Adipose tissue (tissue), 3 donors: Measurements from ENCODE around the gene PFDN1. TPM values are rescaled to one million over a fixed set of nuclear protein-coding genes. Genes with fewer than 3 reads are reported as not detected.
"Not testable (repeated sequence)": the region's sequence is repeated elsewhere in the genome, so short reads cannot be mapped to it uniquely, and the experiment has no call there.

Experiments
- H3K27ac ChIP-seq: one replicate; pipeline ENCODE4 v1.5.1; 2013; ENCODE audit warnings: low read depth, low read length
- WGBS, 3 donors: extraction: QIAGEN DNeasy Blood & Tissue Kit; methylation state at CpG; one replicate each; pipeline ENCODE4 v1.1.7; 2013; 5-methylcytosine and 5-hydroxymethylcytosine counted together
- polyA plus RNA-seq, 3 donors: library from polyadenylated mRNA; stranded (reverse); fragments of 200-250 nt; gene quantifications; one replicate each; pipeline ENCODE4 v1.2.3, GENCODE V29; 2013
- donor health status: healthy with polysubstance abuse.
- donor health status: Bipolar disorder and iron deficiency.
- donor health status: healthy.

The PFDN1 gene, protein sequence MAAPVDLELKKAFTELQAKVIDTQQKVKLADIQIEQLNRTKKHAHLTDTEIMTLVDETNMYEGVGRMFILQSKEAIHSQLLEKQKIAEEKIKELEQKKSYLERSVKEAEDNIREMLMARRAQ
- 10 to 100 TPM; 30.2 to 94.8 (median 85.1) TPM for polyA plus RNA-seq

DNA sequence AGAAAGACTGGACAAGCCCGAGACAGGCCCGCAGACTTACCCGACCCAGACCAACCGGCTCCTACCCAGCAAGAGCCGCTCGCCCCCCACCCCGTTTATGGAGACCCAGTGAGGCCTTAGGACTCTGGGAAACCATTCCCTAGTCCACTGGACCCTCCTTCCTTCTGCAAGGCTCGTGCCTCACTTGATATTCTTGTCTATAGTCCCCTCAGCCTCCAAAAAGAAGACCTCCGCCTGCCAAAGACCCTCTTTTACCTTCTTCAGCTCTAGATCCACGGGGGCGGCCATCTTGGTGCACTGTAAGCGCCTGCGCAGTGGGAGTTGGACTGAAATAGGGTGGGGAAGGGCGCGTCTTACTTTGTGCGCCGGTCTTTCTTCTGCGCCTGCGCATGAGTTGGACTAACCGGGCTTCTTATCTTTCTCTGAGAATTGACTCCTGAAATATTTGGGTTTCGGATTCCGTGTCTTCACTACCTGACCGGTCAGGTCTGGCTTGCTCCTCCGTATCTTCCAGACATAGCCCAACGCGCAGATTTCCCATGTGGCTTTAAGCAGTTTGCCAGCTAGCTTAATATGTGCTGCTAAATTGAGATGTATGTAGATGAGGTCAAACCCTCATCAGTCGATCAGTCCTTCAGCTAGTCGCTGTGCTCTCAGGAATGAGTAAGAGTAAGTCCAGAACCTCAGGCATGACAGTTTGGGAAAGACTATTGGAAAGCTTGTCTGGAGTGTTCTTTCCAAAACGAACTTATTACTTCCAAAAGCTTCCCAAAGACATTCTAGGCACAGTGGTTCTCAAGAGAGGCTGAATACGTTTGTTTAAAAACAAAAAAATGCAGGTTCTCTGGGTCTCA, at the start of gene PFDN1:
PFDN1 (minus strand) TSS at position 316 of the 854 bp plus-strand sequence; CDS start at position 288, 28 bp downstream.
- 1% methylated on average over 30 of the region's 30 CpGs for WGBS, 3 donors
- no peak within 1 kb of the TSS for H3K27ac ChIP-seq

DNA sequence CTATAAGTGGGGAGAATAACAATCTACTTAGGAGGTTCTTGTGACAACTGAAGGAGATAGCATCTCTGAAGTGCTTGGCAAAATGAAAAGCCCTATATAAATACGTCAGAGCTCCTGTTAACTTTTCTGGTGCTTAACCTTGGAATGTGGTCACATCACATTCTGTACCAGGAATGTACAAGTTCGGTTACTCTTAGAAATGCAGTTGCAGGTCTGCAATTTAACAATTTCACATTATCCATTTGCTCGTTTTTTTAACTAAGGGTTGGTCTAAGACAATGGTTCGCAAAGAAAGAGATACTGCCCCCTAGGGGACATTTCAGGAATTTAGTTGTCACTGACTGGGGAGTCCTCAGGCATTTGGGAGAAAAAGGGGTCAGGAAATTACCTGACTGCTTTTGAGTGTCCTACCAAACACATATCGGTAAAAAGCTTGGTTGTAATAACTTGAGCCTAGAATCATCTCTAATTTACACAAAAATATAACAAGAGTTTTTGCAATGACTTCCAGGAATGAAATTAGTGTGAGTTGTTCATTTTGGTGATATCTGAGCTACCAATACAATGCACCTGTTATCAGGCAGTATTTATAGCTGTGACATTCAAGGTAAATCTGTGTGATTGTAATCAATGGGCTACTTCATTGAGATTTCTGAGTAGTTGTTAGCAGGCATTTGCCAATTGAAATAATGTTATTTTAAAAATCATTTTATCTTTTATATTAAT, 48.9 kb upstream of the PFDN1 start:
- WGBS, 3 donors, result 3 to 8% (median 5%) methylated on average over 5 of the region's 5 CpGs
- no peak overlapping the region for H3K27ac ChIP-seq

DNA sequence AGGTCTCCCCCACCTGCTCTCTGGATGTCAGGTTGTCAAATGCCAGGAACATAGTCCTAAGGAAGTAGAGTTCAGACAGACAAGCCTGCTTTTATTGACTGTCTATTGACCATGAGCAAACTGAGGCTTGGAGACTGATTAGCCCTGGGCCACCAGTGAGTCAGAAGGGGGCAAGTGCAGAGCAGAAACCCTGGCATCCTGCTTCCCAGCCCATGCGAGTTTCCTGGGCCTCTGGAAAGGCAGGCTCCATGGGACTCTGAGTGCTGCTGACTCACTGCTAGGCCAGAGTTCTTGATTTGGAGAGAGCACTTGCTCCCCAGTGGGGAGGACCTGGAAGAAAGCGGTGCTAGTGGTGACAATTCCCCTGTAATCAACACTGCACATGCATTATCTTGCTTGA, 46.3 kb upstream of the PFDN1 start:
- 84 to 94% (median 89%) methylated on average over 2 of the region's 2 CpGs for WGBS, 3 donors
- no peak overlapping the region for H3K27ac ChIP-seq

DNA sequence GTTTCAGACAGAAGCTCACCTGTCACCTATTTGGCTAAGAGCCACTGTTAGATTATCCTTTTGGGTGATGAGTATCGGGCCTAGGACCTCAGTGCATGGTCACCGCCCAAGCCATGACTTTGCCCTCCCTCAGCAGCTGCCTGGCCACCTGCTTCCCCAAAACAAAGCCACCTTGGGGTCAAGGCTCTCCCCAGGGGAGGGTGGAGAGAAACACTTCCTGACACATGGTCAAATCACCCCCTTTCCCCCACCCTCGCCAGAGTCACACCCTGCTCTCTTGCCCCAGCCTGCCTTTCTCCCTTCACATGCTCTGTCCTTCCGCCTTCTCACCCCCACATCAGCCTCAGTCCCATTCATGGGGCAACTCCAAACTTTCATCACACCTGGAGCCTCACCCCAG, 45.2 kb upstream of the PFDN1 start:
- no peak overlapping the region for H3K27ac ChIP-seq
- WGBS, 3 donors, result 68 to 77% (median 75%) methylated on average over 4 of the region's 4 CpGs

DNA sequence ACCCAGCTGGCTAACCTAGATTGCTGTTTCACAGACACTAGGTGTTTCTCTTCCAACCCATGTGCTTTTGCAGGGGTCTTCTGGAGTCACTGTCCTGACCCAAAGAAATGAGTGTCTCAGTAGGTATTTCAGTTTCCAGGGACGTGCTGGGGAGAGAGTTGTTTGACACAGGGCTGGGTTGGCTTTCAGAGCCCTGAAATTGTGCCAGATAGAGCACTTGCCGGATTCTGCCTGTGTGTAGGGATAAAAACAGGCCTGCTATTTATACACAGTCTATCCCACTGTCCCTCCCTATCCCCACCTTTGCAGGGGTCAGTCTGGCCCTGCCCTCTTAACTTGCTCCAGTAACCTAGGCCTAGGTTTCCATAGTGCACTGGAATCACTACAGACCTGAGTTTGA, 44.5 kb upstream of the PFDN1 start:
- no peak overlapping the region for H3K27ac ChIP-seq
- WGBS, 3 donors, result 15 to 49% (median 39%) methylated on average over 2 of the region's 2 CpGs

DNA sequence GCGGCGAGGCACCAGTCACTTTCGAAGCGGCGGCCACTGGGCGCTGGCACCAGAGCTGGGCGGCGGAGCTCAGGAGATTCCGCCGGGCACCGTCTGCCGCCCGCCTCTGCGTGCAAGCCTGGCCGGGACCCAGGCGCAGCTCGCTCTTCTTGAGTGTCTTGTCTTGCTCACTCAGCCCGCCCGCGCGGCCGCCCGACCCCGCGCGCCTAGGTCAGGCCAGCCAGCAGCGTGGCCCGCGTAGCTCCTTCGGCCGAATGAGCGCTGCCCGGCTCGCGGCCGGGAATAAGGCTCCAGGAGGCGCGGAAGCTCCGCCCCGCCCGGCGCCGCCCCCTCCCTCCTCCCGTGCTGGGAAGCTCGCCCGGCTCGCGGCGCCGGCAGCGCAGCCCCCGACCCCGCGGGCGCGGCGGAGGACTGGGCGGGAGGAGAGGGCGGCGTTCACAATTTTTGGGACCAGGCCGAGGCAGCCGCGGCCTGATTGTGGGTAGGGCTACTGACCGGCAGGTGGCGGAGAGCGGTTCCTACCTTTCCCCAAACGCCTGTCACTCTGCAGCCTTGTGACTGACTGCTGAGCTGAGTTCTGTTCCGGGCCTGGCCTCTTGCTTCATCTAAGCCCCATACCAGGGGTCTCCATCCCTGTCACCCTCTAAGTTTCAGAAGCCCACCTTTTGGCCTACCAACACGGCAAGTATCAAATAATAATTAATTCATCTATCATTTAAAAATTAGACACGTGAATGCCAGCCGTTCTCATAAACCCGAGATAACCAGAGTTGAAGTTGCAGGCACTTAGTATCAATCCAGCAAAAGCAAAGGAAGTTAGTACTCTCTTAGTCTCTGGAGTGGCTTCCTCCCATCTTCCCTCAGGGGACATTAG, 43.7 kb upstream of the PFDN1 start, which contains the start of gene HBEGF:
HBEGF (minus strand) TSS at position 256 of the 874 bp plus-strand sequence. CDS start 275 bp downstream, outside the sequence.
- WGBS, 3 donors, result 1% methylated on average over 59 to 72 of the region's 72 CpGs
- no peak within 1 kb of the TSS for H3K27ac ChIP-seq

DNA sequence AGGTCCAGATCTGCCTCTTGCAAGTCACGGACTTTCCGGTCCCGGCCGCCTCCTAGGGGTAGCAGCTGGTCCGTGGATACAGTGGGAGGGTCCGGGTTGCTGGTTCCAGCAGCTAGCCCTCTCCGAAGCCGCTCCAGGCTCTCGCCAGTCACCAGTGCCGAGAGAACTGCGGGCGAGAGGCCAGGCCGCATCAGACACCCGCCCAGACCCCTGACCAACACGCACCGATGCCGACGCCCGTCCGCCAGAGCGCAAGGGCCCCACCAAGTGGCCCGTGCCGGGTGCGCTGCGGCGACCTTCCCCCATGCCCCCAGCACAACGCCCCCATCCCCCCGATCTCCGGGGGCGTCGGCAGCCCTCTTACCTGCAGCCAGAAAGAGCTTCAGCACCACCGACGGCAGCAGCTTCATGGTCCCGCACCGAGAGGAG, 43.0 kb upstream of the PFDN1 start:
- WGBS, 3 donors, result 2 to 4% (median 4%) methylated on average over 35 of the region's 35 CpGs
- no peak overlapping the region for H3K27ac ChIP-seq

DNA sequence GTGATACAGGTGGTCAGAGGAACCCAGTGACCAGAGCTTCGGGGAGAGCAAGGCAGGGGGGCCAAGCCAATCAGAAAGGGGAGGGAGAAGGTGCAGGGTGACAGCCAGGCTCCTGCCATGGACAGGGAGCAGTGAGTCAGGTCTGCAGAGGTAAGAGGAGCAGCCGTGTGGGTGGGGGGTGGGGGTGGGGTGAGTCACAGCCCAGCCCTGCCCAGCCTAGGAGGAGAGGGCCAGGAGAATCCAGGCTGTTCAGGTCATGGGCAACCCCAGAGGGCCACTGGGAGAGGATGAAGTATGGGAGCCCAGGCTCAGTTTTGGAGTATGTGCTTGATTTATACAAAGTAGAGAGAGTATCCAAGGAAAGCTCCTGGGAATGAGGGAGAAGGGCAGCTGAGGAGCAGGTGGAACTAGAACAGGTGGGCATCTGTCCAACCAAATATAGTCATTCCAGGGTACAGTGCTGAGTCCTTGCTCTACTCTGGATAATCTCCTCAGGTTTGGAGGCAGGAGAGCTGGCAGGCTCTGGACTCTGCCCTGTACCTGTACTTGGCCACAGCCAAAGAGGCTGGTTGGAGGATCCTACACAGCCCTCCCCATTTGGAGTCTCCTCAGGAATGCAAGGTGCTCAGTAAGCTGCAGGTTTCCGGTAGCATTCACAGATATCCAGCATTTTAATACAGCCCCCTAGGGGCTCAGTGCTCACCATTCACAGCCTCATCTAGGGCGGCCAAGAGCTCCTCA, 42.0 kb upstream of the PFDN1 start:
- H3K27ac ChIP-seq, result no peak overlapping the region
- WGBS, 3 donors, result 48 to 67% (median 63%) methylated on average over 4 of the region's 4 CpGs

DNA sequence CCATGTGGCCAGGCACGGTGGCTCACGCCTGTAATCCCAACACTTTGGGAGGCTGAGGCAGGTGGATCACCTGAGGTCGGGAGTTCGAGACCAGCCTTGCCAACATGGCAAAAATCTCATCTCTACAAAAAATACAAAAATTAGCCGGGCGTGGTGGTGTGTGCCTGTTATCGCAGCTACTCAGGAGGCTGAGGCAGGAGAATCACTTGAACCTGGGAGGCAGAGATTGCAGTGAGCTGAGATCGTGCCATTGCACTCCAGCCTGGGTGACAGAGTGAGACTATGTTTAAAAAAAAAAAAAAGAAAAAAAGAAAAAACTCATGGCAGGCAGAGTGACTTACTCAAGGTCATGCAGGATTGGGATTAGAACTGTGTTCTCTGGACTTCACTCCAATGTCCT, 40.9 kb upstream of the PFDN1 start:
- H3K27ac ChIP-seq, result not testable (repeated sequence)
- WGBS, 3 donors, result 91 to 94% (median 93%) methylated on average over 8 of the region's 8 CpGs

DNA sequence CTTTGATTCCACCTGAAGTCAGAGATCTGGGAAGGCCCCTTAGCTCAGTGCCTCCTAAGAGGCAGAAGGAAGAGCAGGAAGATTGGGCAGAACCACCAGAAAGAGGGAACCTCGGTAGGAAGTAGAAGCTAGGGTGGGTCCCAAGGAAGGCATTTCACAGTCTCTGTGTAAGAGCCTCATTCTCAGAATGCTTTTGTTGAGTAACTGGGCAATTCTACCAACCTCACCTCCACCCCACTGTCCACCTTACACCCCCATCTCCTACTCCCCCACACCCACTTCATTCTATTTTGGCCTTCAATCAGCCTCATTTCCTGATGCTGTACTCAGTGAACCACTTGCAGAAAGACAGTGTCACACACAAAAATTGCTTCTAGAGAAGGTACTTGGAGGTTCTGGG, 40.0 kb upstream of the PFDN1 start:
- WGBS, 3 donors, result 10 to 53% (median 39%) methylated on average over 1 of the region's 1 CpG
- H3K27ac ChIP-seq, result no peak overlapping the region

DNA sequence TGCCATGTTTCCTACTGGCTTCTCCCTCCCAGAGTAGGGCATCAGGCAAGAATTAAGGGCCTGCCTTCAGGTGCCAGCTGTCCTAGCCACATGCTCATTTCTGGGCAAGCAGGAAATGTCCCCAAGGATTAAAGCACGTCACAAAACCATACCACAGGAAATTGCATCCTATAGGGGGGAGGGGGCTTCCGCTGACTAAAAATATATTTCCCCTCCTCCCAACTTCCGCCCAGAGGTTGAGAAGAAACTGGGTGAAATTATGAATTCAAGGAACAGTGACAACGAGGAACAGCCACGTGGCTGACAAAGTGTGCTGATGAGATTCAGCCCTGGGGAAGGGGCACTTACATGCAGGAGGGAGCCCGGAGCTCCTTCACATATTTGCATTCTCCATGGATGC, 39.4 kb upstream of the PFDN1 start:
- H3K27ac ChIP-seq, result no peak overlapping the region
- WGBS, 3 donors, result 34 to 78% (median 37%) methylated on average over 6 of the region's 6 CpGs

DNA sequence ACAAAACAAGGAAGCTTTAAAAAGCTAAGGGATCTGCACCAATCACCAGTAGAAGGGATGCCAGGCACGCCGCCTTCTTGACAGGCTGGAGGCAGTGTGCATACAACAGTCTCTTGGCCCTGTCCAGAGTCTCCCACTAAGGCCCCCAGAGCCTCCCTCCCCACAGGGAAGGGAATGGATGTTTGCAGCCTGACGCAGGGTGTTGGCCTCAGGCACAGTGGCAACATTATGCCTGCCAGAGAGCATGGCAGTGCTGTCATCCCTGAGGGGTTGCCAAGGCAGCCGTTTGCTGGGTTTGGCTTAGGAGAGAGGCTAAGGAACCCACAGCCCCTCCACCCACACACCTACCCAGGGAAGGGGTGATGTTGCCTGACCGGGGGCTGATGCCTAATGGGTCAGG, 38.7 kb upstream of the PFDN1 start:
- H3K27ac ChIP-seq, result no peak overlapping the region
- 75 to 78% (median 78%) methylated on average over 5 of the region's 5 CpGs for WGBS, 3 donors

DNA sequence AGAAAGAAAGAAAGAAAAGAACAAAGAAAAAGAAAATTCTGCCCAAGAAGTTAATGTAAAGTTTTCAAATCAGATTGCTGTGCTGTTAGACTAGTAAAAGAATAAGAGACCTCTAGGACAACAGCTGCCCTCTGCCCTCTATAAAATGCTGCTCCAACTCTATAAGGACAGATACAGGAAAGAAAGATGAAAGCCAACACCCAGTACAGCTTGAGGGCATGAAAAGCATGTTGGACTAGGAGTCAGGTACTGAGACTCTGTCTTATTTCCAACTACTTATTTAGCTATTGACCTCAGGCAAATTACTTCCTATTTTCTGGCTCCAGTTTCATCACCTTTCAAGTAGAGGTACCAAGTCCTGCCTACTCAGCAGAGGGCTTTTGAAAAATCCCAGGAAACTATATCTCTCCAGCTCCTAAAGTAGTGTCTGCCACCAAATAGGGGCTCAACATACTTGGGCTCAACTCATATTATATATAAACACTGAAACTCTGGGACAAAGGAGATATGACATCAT, 37.8 kb upstream of the PFDN1 start:
- H3K27ac ChIP-seq, result no peak overlapping the region

DNA sequence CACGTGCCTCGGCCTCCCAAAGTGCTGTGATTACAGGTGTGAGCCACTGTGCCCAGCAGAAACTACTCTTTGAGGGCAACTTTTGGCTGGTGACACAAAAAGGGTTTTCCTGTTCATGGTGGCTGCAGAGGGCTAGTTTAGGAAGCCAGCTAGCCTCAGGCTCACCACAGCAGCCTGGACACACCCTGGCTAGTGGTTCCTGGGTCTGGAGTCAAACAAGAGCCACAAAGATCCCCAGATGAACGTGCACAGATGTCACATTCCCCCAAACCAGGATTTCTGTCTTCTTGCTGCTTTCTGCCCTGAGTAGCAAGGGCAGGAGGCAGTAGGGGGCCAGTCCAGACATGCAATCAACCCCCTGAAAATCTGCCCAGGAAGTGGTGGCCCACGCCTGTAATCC, 36.7 kb upstream of the PFDN1 start:
- no peak overlapping the region for H3K27ac ChIP-seq
- WGBS, 3 donors, result 67 to 75% (median 68%) methylated on average over 4 of the region's 4 CpGs

DNA sequence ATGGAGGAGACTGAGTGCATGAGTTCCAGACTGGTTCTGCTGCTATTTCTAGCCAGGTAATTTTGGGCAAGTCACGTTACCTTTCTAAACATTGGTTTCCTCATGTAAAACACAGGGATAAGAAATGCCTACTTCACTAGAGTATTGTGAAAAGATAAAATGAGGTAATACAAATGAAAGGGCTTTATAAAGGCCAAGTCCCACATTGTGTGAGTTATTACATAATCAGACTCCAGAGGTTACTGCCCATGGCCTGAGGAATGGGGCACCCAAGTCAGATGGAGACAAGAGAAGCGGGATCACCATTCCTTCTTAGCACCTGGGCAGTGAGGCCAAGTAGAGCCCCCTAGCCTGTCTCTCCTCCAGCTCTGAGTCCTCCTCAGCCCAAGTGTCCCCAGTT, 36.0 kb upstream of the PFDN1 start:
- no peak overlapping the region for H3K27ac ChIP-seq

DNA sequence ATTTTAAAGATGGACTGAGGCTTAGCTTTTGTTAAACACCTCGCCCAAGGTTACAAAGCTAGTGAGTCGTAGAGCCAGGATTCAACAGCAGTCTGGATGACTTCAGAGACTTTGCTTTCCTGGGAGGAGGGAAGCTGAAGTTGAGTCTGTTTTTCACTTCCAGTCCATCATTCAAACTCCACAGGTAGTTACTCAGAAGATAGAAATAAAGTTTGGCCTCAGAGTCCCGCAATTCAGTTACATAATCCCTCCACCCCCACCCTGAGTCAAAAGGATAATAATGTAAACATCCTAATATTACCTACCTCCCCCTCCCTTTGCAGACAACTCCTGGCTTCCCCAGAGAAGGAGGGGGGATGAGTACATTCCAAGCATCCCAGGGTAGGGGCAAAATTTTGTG, 35.4 kb upstream of the PFDN1 start:
- no peak overlapping the region for H3K27ac ChIP-seq
- 73 to 76% (median 73%) methylated on average over 3 of the region's 3 CpGs for WGBS, 3 donors

More for the DNA sequence above, 36.0 kb upstream of the PFDN1 start:
- 72 to 97% (median 82%) methylated on average over 2 of the region's 2 CpGs for WGBS, 3 donors

DNA sequence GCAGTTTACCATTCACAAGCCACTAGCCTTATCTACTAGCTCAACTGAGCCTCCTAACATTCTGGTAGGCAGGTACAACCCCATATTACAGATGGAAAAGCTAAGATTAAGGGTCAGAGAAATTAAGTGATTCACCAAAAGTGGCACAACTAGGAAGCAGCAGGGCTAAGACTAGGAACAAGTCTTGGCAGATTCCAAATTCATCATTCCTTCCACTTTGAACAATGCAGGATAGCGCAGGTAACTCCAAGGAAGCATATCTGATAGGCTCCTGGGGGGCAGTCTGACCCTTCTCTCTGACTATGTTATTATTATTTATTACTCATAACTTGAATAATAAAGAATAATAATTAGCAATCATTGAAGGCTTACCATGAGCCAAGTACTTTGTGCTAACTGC, 35.0 kb upstream of the PFDN1 start:
- 96 to 100% (median 100%) methylated on average over 1 of the region's 1 CpG for WGBS, 3 donors

DNA sequence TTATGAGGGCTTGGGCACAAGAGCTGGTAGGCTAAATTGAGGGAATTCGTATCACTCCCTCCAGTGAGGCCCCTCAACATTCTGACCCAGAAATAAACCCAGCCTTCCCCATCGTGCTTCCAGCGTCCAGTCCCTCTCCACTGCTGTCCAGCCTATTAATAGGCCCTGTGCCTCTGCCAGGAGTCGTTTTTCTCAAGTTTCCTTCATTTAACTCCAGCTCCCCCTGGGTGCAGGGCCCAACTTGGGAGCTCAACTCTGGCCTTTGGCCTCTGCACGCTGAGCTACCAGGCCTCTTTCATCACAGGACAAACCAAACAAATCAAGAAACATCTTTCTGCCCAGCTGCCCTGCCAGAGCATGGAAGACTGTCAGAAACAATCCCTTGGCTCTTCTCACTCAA, 33.5 kb upstream of the PFDN1 start:
- 47 to 58% (median 48%) methylated on average over 5 of the region's 5 CpGs for WGBS, 3 donors
- no peak overlapping the region for H3K27ac ChIP-seq

More for the DNA sequence above, 35.0 kb upstream of the PFDN1 start:
- no peak overlapping the region for H3K27ac ChIP-seq
